Activated naive CD8-positive, alpha-beta T cell (primary cell): Measurements from ENCODE around the gene SBNO2.

Experiments used
- H3K27ac Mint-ChIP-seq: one replicate; pipeline ENCODE4 v1.8.0; 2021; ENCODE audit warnings: mixed read lengths
- H3K27me3 Mint-ChIP-seq: one replicate; pipeline ENCODE4 v1.8.0; 2021; ENCODE audit warnings: mixed read lengths
- H3K36me3 Mint-ChIP-seq: one replicate; pipeline ENCODE4 v1.8.0; 2021; ENCODE audit warnings: mixed read lengths
- H3K4me1 Mint-ChIP-seq: one replicate; pipeline ENCODE4 v1.8.0; 2021; ENCODE audit warnings: low read depth, mixed read lengths
- H3K4me3 Mint-ChIP-seq: one replicate; pipeline ENCODE4 v1.8.0; 2021; ENCODE audit warnings: mild to moderate bottlenecking, mixed read lengths
- H3K9me3 Mint-ChIP-seq: one replicate; pipeline ENCODE4 v1.8.0; 2021; ENCODE audit warnings: low read depth, mixed read lengths

SBNO2 gene

GRCh38 chr19:1181606-1182005, 7.5 kb upstream of the SBNO2 start:
- Mint-ChIP-seq H3K9me3 (no peaks in the 10 kb centered on the region), H3K36me3 (no peaks in the 10 kb centered on the region), H3K4me1 (peaks cover 8% of the 10 kb centered on the region), H3K4me3 (no peak overlapping the region), H3K27me3 (peaks cover 1% of the 10 kb centered on the region), H3K27ac (no peak overlapping the region)

DNA sequence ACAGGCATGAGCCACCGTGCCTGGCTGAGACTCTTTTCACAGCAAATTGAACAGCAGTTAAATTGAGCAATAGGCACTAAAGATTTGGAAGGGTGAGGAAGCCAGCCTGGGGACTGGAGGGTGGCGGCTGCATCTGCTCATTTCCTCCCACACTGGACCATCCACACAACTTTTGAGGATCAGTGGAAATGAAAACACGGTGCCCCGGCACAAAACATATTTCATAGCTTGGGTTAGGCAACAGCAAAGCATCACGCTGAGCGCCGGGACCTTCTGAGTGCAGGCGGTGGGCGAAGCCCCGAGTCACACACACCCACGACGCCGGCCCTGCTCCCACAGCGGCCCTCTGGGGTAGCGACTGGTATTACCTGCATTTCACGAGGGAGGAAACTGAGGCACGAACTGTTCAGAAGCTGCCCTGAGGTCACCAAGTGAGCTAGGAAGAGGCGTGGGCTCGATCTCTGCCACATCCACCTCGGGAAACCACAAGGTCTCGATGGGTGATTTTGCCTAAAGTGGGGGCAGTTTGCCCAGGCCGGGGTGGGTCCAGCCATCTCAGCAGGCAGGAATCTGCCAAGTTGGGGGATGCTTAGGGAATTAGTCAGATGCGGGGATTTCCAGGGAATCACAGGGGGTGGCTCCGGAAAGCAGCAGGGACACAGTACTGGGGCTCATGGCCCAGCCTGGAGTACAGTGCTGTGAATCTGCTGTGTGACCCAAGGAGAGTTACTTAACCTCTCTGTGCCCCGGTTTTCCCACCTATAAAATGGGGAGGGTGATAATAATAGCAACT, 3.5 kb upstream of the SBNO2 start:
- peaks cover 1% of the 10 kb centered on the region for H3K27me3 Mint-ChIP-seq
- H3K4me1 Mint-ChIP-seq: peaks cover 14% of the 10 kb centered on the region
- H3K4me3 Mint-ChIP-seq: no peak overlapping the region
- no peaks in the 10 kb centered on the region for H3K36me3 Mint-ChIP-seq
- H3K9me3 Mint-ChIP-seq: no peaks in the 10 kb centered on the region
- no peak overlapping the region for H3K27ac Mint-ChIP-seq

GRCh38 chr19:1173159-1173844, 766 bp downstream of the SBNO2 start:
- Mint-ChIP-seq H3K4me1 (peaks cover 26% of the 10 kb centered on the region), H3K36me3 (peaks cover 5% of the 10 kb centered on the region), H3K9me3 (no peaks in the 10 kb centered on the region), H3K4me3 (peak overlapping the region; percentile 87), H3K27ac (peak overlapping the region; percentile 81), H3K27me3 (no peaks in the 10 kb centered on the region)

DNA sequence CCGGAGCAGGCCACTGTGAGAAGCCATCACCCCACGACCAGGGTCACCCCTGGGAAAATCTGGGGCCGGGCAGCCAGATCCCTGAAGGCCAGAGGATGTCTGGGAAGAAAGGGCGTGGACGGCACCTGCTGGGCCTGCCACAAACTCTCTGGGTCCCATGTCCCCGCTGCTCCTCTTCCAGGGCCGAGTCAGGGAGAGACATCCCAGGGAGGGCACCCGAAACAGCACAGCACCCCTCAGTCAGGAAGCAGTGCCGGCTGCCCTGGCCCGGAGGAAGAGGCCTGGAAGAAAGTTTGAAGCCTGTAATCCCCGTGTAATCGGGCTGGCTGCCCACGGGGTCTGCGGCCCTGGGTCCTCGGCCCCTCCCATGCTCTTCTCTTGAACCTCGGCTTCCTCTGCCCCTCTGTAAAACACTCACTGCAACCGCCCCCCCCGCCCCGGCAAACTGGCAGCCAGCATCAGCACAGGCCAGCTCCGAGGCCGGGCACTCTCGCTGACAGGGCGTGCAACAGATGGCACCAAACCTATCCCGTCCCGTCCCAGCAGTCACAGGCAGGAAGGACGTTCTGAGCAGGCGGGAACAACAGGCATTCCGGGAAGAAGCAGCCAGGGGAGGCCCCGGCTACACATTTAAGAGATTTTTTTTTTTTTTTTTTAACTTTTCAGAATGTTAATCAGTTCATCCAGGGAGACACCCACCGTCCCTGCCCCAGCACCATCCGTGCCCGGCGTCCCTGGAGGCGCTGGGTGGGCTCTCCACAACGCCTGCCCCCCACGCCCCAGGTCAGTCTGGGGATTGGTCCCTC, 1.5 kb downstream of the SBNO2 start:
- no peaks in the 10 kb centered on the region for H3K9me3 Mint-ChIP-seq
- no peaks in the 10 kb centered on the region for H3K27me3 Mint-ChIP-seq
- peaks cover 5% of the 10 kb centered on the region for H3K36me3 Mint-ChIP-seq
- peaks cover 26% of the 10 kb centered on the region for H3K4me1 Mint-ChIP-seq
- peak overlapping the region; percentile 87 for H3K4me3 Mint-ChIP-seq
- H3K27ac Mint-ChIP-seq: no peak overlapping the region

DNA sequence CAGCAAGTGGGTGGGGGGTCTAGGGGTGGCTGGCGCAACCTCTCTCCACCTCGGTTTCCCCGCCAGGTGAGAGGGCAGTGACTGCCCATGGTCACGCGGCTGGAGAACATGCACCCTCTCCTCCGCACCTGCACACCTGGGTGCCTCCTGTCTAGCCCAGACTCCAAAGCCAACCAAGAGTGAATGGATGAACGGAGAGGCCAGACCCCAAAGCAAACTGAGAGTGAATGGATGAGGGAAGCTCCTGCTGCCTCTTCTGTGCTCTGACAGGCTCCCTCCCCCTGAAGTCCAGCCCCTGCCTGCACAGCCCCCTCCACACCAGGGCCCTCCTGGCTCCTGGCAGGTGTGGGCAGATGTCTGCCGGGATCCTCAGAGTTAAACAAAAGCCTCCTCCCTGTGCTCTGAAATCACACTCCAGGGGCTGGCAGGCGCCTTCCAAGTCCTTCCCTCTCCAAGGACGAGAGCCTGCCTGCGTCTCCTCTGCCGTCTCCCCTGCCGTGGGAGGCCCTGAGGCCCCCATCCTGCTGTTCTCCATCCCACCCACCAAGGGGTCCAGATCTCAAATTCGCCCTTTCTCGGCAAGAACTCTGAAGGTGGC, 2.2 kb downstream of the SBNO2 start:
- Mint-ChIP-seq H3K27me3 (no peaks in the 10 kb centered on the region), H3K4me3 (peak overlapping the region; percentile 87), H3K27ac (no peak overlapping the region), H3K4me1 (peaks cover 26% of the 10 kb centered on the region), H3K36me3 (peaks cover 5% of the 10 kb centered on the region), H3K9me3 (no peaks in the 10 kb centered on the region)

DNA sequence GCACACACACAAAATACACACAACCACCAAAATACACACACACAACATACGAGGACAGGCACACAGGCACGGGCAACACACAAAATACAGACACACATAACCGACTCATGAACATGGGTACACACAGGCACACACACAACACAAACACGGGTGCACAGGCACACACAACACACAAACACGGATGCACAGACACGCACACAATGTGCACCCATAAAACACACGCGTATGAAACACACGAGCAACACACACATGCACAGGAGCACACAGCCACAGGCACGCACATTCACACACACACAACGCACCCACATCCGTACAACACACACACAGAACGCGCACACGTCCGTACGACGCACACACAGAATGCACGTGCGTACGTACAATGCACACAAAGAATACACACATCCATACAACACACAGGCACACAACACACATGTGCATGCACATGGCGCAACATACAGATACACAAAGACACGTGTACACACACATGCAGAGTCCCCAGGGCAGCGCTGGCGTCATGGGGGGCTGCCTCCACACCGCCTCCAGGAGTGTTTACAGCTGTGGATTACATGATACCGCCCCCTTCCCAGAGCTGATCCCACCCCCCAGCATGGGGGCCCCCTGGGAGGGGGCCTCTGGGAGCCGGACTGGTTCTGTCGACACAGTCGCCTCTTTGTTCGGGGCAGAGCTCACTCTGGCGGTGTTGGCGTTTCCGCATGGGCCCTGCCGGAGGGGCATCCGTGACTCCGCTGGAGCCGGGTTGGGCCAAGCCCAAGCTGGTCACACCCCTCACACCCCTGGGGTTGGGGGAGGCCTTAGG, 2.9 kb downstream of the SBNO2 start:
- H3K4me1 Mint-ChIP-seq: peaks cover 29% of the 10 kb centered on the region
- H3K27ac Mint-ChIP-seq: peak overlapping the region; percentile 36
- peak overlapping the region; percentile 58 for H3K4me3 Mint-ChIP-seq
- H3K27me3 Mint-ChIP-seq: no peaks in the 10 kb centered on the region
- no peaks in the 10 kb centered on the region for H3K9me3 Mint-ChIP-seq
- peaks cover 5% of the 10 kb centered on the region for H3K36me3 Mint-ChIP-seq

DNA sequence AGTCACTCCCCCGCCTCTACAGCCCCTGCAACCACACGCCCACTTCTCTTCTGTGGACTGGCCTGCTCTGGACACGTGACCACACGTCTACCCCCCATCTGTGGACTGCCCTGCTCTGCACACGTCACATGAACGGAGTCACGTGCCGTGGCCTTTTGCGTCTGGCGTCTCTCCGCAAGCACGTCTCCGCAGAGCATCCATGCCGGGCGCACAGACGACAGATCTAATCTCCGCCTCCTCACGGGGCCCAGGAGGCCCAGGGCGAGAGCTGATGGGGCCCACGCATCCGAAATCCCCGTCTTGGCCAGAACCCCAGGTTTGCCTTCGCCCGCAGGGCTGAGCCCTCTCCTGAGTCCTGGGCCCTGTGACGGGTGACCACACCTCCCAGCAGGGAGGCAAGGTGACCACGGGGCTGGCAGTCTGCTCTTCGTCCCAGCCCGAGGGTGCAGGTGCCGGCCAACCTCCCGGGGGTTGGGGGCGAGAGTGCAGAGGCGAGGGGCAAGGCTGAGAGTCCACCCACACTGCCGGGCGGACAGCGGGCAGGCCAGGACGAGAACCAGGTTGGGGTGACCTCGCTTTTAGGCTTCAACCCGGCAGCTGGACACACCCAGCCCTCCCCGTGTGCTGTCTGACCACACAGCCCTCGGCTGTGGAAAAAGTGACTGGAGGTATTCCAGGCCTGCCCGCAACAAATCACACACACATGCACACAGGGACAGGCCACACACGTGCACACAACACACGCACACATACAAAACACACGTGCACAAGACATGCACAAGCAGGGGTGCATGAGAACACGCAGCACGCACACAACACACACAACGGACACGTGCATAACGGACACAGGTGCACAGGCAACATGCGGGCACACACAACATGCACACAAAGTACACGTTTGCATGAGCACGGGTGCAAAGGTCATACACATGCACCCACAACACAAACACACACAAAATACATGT, 3.9 kb downstream of the SBNO2 start:
- Mint-ChIP-seq H3K4me3 (peak overlapping the region; percentile 58), H3K9me3 (no peaks in the 10 kb centered on the region), H3K36me3 (peaks cover 5% of the 10 kb centered on the region), H3K27me3 (no peaks in the 10 kb centered on the region), H3K27ac (peak overlapping the region; percentile 36), H3K4me1 (peaks cover 27% of the 10 kb centered on the region)

DNA sequence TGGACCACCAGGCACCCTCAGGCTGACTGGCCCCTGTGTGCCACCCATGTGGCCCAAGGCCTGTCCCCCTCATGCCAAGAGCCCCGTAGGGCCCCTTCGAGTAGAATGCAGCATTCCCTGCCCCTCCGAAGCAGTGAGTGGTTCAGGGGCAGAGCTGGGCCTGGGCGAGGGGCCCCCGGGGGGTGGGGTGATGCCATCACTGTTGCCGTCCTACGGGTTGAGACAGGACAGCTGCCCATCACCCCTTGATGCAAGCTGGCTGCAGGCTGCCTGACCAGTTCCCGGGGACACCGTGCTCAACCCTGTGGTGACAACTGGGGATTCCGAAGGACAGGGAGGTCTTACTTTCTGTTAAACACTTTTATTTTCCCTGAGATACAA, 4.7 kb downstream of the SBNO2 start:
- peaks cover 27% of the 10 kb centered on the region for H3K4me1 Mint-ChIP-seq
- H3K9me3 Mint-ChIP-seq: no peaks in the 10 kb centered on the region
- peaks cover 5% of the 10 kb centered on the region for H3K36me3 Mint-ChIP-seq
- no peak overlapping the region for H3K4me3 Mint-ChIP-seq
- no peaks in the 10 kb centered on the region for H3K27me3 Mint-ChIP-seq
- no peak overlapping the region for H3K27ac Mint-ChIP-seq

DNA sequence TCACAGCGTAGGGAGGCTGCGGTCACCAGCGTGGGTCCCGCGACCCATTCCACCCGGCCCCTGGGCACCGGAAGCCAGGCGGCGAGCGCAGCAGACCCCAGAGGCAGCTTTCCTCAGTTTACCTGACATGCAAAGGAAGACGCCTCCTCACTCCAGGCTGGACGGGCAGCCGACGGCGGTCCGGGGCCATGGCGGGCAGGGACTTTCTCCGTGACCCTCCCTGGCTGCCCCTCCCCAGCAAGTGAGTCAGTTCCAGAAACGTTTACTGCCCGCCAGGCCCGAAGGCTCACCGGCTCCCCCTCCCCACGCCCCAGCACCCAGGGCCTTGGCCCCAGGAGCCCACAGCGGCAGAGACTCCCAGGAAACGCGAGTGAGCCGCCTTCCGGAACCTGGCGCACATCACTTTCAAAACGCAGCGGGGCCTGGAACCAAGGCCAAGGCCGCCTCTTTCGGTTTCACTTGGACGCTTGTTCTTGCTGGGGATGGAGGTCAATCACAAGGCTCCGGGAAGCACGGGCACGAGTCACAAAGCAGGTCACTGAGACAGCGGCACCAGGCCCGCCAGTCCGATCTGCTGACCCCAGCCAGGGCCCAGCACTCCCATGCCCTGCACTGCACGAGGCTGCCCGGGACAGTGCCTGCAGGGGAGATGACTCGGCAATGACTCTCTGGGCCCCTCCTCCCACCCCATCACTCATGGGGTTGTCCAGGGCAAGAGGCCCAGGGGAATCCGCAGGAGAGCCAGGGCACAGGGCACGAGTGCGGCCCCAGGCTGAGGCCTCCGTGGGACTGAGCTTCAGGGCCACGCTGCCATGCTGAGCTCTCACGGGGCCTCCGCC, 5.3 kb downstream of the SBNO2 start:
- Mint-ChIP-seq H3K4me1 (peaks cover 25% of the 10 kb centered on the region), H3K9me3 (no peaks in the 10 kb centered on the region), H3K36me3 (peaks cover 5% of the 10 kb centered on the region), H3K27me3 (no peaks in the 10 kb centered on the region), H3K4me3 (no peak overlapping the region), H3K27ac (no peak overlapping the region)

- Mint-ChIP-seq H3K27ac (no peak overlapping the region), H3K9me3 (no peaks in the 10 kb centered on the region), H3K4me1 (peaks cover 27% of the 10 kb centered on the region), H3K36me3 (peaks cover 5% of the 10 kb centered on the region), H3K4me3 (no peak overlapping the region), H3K27me3 (no peaks in the 10 kb centered on the region)
Observed at GRCh38 chr19:1167687-1168571, 6.1 kb downstream of the SBNO2 start.

DNA sequence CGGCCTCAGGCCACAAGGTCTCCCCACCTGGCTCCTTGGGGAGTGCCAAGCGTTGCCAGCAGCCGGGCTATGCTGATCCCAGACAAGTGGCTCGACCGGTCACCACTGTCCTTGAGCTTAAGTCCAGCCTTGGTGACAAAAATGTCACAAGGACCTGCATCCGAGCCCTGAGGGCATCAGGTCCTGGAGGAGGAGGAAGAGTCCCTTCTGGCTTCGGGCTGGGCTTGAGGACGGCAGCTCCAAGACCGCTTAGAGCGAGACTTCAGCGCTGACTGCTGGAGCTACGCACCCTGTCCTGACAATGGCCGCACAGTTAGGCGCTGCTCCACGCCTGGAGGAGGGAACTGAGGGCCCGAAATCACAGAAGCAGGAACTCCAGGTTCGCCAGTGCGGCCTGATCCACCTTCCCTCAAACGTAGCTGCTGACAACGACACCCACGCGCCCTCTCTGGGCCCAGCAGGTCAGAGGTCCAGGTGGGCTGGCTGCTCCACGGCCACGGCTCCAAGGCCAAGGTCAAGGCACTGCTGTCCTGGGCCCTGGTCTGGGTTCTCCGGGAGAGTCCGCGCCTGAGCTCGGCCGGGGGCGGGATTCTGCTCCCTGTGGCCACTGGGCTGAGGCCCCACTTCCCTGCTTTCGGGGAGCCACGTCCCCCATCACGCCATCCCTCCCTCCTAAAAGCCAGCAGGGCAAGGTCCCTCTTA, 7.0 kb downstream of the SBNO2 start:
- Mint-ChIP-seq H3K4me3 (no peak overlapping the region), H3K4me1 (peaks cover 23% of the 10 kb centered on the region), H3K9me3 (no peaks in the 10 kb centered on the region), H3K27ac (no peak overlapping the region), H3K27me3 (no peaks in the 10 kb centered on the region), H3K36me3 (peaks cover 5% of the 10 kb centered on the region)
